Measurements from ENCODE around the gene ACSM3. TPM values are rescaled to one million over a fixed set of nuclear protein-coding genes. Genes with fewer than 3 reads are reported as not detected.

The ACSM3 gene
- total and polyA plus RNA-seq, 5 experiments from 2014 or later = 7.9 to 15.7 (median 14.8) TPM

GRCh38 chr16:20846551-20846950 lies 82.7 kb downstream of the ACSM3 start:
- peak overlapping the region in 2 of 10 donors; percentile 17 to 57 for H3K27ac Mint-ChIP-seq

More at GRCh38 chr16:20846551-20846950, 82.7 kb downstream of the ACSM3 start:
- ATAC-seq (no peak), DNase-seq (no peak)
- Mint-ChIP-seq H3K27me3 (no peaks in the 10 kb centered on the region), H3K4me3 (no peak overlapping the region), H3K36me3 (no peaks in the 10 kb centered on the region), H3K4me1 (peaks cover 11 to 27% (median 27%) of the 10 kb centered on the region in 4 donors), H3K9me3 (no peaks in the 10 kb centered on the region)
- POLR2A ChIA-PET = no interaction called here

Other genes starting within 250 kb of the ACSM3 start
- gene ACSM2B, start 187.6 kb upstream of the ACSM3 start, total RNA-seq = not detected
- not detected for gene ACSM2B, start 187.6 kb upstream of the ACSM3 start, polyA plus RNA-seq
- under 1 TPM; 0.77 to 0.99 TPM for gene ACSM1, start 66.3 kb upstream of the ACSM3 start, total RNA-seq
- under 1 TPM in 1 of 3 donors, not detected in 2; 0.23 TPM for gene ACSM1, start 66.3 kb upstream of the ACSM3 start, polyA plus RNA-seq
- gene THUMPD1, start 22.2 kb upstream of the ACSM3 start, total RNA-seq = 10 to 100 TPM; 82.5 to 83.3 TPM
- gene THUMPD1, start 22.2 kb upstream of the ACSM3 start, polyA plus RNA-seq = 10 to 100 TPM; 63.8 to 74.2 (median 69.4) TPM
- gene ERI2, start 42.5 kb downstream of the ACSM3 start, total RNA-seq = 1 to 10 TPM; 2.1 to 3.8 TPM
- gene ERI2, start 42.5 kb downstream of the ACSM3 start, polyA plus RNA-seq = 1 to 10 TPM; 1.2 to 3.1 (median 1.8) TPM
- gene REXO5, start 42.5 kb downstream of the ACSM3 start, total RNA-seq = 1 to 10 TPM in 1 of 2 experiments, under 1 TPM in 1; 0.60 to 1.4 TPM
- gene REXO5, start 42.5 kb downstream of the ACSM3 start, polyA plus RNA-seq = under 1 TPM; 0.41 to 0.61 (median 0.51) TPM
- 1 to 10 TPM; 4.2 to 6.2 TPM for gene DCUN1D3, start 136.3 kb downstream of the ACSM3 start, total RNA-seq
- gene DCUN1D3, start 136.3 kb downstream of the ACSM3 start, polyA plus RNA-seq = 1 to 10 TPM in 2 of 3 donors, under 1 TPM in 1; 0.47 to 1.1 (median 1.1) TPM
- gene LYRM1, start 136.8 kb downstream of the ACSM3 start, total RNA-seq = 10 to 100 TPM; 22.2 to 23.7 TPM
- 10 to 100 TPM; 34.8 to 43.6 (median 41.4) TPM for gene LYRM1, start 136.8 kb downstream of the ACSM3 start, polyA plus RNA-seq

Data from naive thymus-derived CD8-positive, alpha-beta T cell (primary cell).